ENCODE data around the gene SERP2. TPM values are rescaled to one million over a fixed set of nuclear protein-coding genes. Genes with fewer than 3 reads are reported as not detected.

The SERP2 gene
- total RNA-seq, 2 experiments from 2014 or later = not detected

- Mint-ChIP-seq H3K4me3 (no peak overlapping the region), H3K4me1 (ENCODE audit: low read depth) (no peaks in the 10 kb centered on the region), H3K36me3 (no peaks in the 10 kb centered on the region), H3K27me3 (peaks cover 24% of the 10 kb centered on the region), H3K27ac (no peak overlapping the region), H3K9me3 (no peaks in the 10 kb centered on the region)
- ChIA-PET CTCF (no interaction called here), POLR2A (no interaction called here)
- DNase-seq = no peak
- intact Hi-C loops (cut with micrococcal nuclease) = no loop called here
These were observed 49.4 kb downstream of the SERP2 start for GRCh38 chr13:44422755-44423643.

- ChIA-PET POLR2A (no interaction called here), CTCF (no interaction called here)
- intact Hi-C loops (cut with micrococcal nuclease) = no loop called here
- Mint-ChIP-seq H3K36me3 (no peaks in the 10 kb centered on the region), H3K9me3 (no peaks in the 10 kb centered on the region), H3K4me1 (ENCODE audit: low read depth) (no peaks in the 10 kb centered on the region), H3K27me3 (peaks cover 24% of the 10 kb centered on the region), H3K27ac (no peak overlapping the region), H3K4me3 (no peak overlapping the region)
- no peak for DNase-seq
These were observed 50.2 kb downstream of the SERP2 start for GRCh38 chr13:44423824-44424223.

- intact Hi-C loops (cut with micrococcal nuclease) = no loop called here
- Mint-ChIP-seq H3K27me3 (peaks cover 24% of the 10 kb centered on the region), H3K4me3 (no peak overlapping the region), H3K36me3 (no peaks in the 10 kb centered on the region), H3K27ac (no peak overlapping the region), H3K4me1 (ENCODE audit: low read depth) (no peaks in the 10 kb centered on the region), H3K9me3 (no peaks in the 10 kb centered on the region)
- POLR2A ChIA-PET = no interaction called here
- DNase-seq = no peak
- CTCF ChIA-PET = no interaction called here
These were observed 51.6 kb downstream of the SERP2 start for GRCh38 chr13:44425041-44425814.

- intact Hi-C loops (cut with micrococcal nuclease) = no loop called here
- no peak overlapping the region for H3K4me3 Mint-ChIP-seq
- DNase-seq = no peak
- H3K27me3 Mint-ChIP-seq = peaks cover 24% of the 10 kb centered on the region
- ChIA-PET CTCF (no interaction called here), POLR2A (no interaction called here)
- H3K36me3 Mint-ChIP-seq = no peaks in the 10 kb centered on the region
- H3K4me1 Mint-ChIP-seq (ENCODE audit: low read depth) = no peaks in the 10 kb centered on the region
- H3K9me3 Mint-ChIP-seq = no peaks in the 10 kb centered on the region
- no peak overlapping the region for H3K27ac Mint-ChIP-seq
These were observed 52.1 kb downstream of the SERP2 start for GRCh38 chr13:44425815-44426078.

- intact Hi-C loops (cut with micrococcal nuclease) = no loop called here
- H3K9me3 Mint-ChIP-seq = no peaks in the 10 kb centered on the region
- H3K27me3 Mint-ChIP-seq = peaks cover 24% of the 10 kb centered on the region
- H3K4me1 Mint-ChIP-seq (ENCODE audit: low read depth) = no peaks in the 10 kb centered on the region
- no peak overlapping the region for H3K4me3 Mint-ChIP-seq
- H3K36me3 Mint-ChIP-seq = no peaks in the 10 kb centered on the region
- no peak overlapping the region for H3K27ac Mint-ChIP-seq
- CTCF ChIA-PET = no interaction called here
- no peak for DNase-seq
- POLR2A ChIA-PET = no interaction called here
These were observed 52.8 kb downstream of the SERP2 start for GRCh38 chr13:44426461-44426860.

- no peak for DNase-seq
- H3K9me3 Mint-ChIP-seq = no peaks in the 10 kb centered on the region
- ChIA-PET POLR2A (no interaction called here), CTCF (interaction anchor here (1.6 to 2.6 kb wide), 2 partner anchors 9 to 524 kb away, joined by 5 to 10 read pairs; no protein-coding TSS in a partner anchor)
- no peaks in the 10 kb centered on the region for H3K36me3 Mint-ChIP-seq
- intact Hi-C loops (cut with micrococcal nuclease) = no loop called here
- no peak overlapping the region for H3K4me3 Mint-ChIP-seq
- no peak overlapping the region for H3K27ac Mint-ChIP-seq
- no peaks in the 10 kb centered on the region for H3K4me1 Mint-ChIP-seq (ENCODE audit: low read depth)
- H3K27me3 Mint-ChIP-seq = peaks cover 8% of the 10 kb centered on the region
These were observed 55.7 kb downstream of the SERP2 start for GRCh38 chr13:44429311-44429710.

GRCh38 chr13:44431150-44431549 is 57.5 kb downstream of the SERP2 start:
- ChIA-PET POLR2A (no interaction called here), CTCF (interaction anchor here (2.6 kb wide), 1 partner anchor 526 kb away, joined by 10 read pairs; no protein-coding TSS in a partner anchor)
- DNase-seq = no peak
- Mint-ChIP-seq H3K4me3 (no peak overlapping the region), H3K4me1 (ENCODE audit: low read depth) (peaks cover 8% of the 10 kb centered on the region), H3K27ac (no peak overlapping the region), H3K27me3 (peaks cover 4% of the 10 kb centered on the region), H3K9me3 (no peaks in the 10 kb centered on the region), H3K36me3 (no peaks in the 10 kb centered on the region)
- intact Hi-C loops (cut with micrococcal nuclease) = no loop called here

GRCh38 chr13:44432650-44433049 is 59.0 kb downstream of the SERP2 start:
- no peak overlapping the region for H3K4me3 Mint-ChIP-seq
- peaks cover 9% of the 10 kb centered on the region for H3K27me3 Mint-ChIP-seq
- H3K9me3 Mint-ChIP-seq = no peaks in the 10 kb centered on the region
- CTCF ChIA-PET = interaction anchor here (7.1 kb wide), 1 partner anchor 526 kb away, joined by 118 read pairs; no protein-coding TSS in a partner anchor
- H3K27ac Mint-ChIP-seq = no peak overlapping the region
- peaks cover 16% of the 10 kb centered on the region for H3K4me1 Mint-ChIP-seq (ENCODE audit: low read depth)
- POLR2A ChIA-PET = no interaction called here
- no peak for DNase-seq
- intact Hi-C loops (cut with micrococcal nuclease) = no loop called here
- H3K36me3 Mint-ChIP-seq = no peaks in the 10 kb centered on the region

- Mint-ChIP-seq H3K4me3 (no peak overlapping the region), H3K27me3 (peaks cover 9% of the 10 kb centered on the region), H3K9me3 (no peaks in the 10 kb centered on the region), H3K27ac (no peak overlapping the region), H3K4me1 (ENCODE audit: low read depth) (peaks cover 17% of the 10 kb centered on the region), H3K36me3 (no peaks in the 10 kb centered on the region)
- intact Hi-C loops (cut with micrococcal nuclease) = no loop called here
- POLR2A ChIA-PET = no interaction called here
- DNase-seq = no peak
- CTCF ChIA-PET = interaction anchor here (1.0 to 7.1 kb wide), 4 partner anchors 39 to 527 kb away, joined by 3 to 118 read pairs (median 34); no protein-coding TSS in a partner anchor
These were observed 60.5 kb downstream of the SERP2 start for GRCh38 chr13:44433863-44434765.

GRCh38 chr13:44434766-44435141 is 61.1 kb downstream of the SERP2 start:
- Mint-ChIP-seq H3K4me3 (peak overlapping the region; percentile 64), H3K27me3 (peaks cover 9% of the 10 kb centered on the region), H3K27ac (no peak overlapping the region), H3K9me3 (no peaks in the 10 kb centered on the region), H3K36me3 (no peaks in the 10 kb centered on the region), H3K4me1 (ENCODE audit: low read depth) (peaks cover 17% of the 10 kb centered on the region)
- CTCF ChIA-PET = interaction anchor here (1.0 to 7.1 kb wide), 3 partner anchors 244 to 528 kb away, joined by 3 to 118 read pairs (median 66); no protein-coding TSS in a partner anchor
- DNase-seq = no peak
- intact Hi-C loops (cut with micrococcal nuclease) = loop anchor here (1.0 to 5.0 kb wide), 5 partner anchors 160 to 292 kb away; no protein-coding TSS in a partner anchor
- POLR2A ChIA-PET = no interaction called here

GRCh38 chr13:44435142-44435918 is 61.7 kb downstream of the SERP2 start:
- intact Hi-C loops (cut with micrococcal nuclease) = loop anchor here (1.0 to 5.0 kb wide), 5 partner anchors 161 to 293 kb away; no protein-coding TSS in a partner anchor
- DNase-seq = peak; percentile 93
- Mint-ChIP-seq H3K27ac (peak overlapping the region; percentile 39), H3K4me3 (peak overlapping the region; percentile 64), H3K36me3 (no peaks in the 10 kb centered on the region), H3K9me3 (no peaks in the 10 kb centered on the region), H3K4me1 (ENCODE audit: low read depth) (peaks cover 17% of the 10 kb centered on the region), H3K27me3 (peaks cover 9% of the 10 kb centered on the region)
- POLR2A ChIA-PET = no interaction called here
- CTCF ChIA-PET = interaction anchor here (1.0 to 7.1 kb wide), 3 partner anchors 244 to 528 kb away, joined by 3 to 118 read pairs (median 66); no protein-coding TSS in a partner anchor

Measured in activated CD4-positive, alpha-beta memory T cell treated with anti-CD3 and anti-CD28 coated beads for 36 hours (primary cell).